Smooth muscle cell of the pulmonary artery (primary cell): Measurements from ENCODE around the gene PROK2. TPM values are rescaled to one million over a fixed set of nuclear protein-coding genes. Genes with fewer than 3 reads are reported as not detected.

ENCODE experiments used
- total RNA-seq: library from RNA; depleted of rRNA; stranded (reverse); fragments of >200 nt; gene quantifications from 2 replicates; pipeline ENCODE4 v1.2.3, GENCODE V29; 2014

The PROK2 gene
- total RNA-seq: not detected in 2 replicates

GRCh38 chr3:71784914-71785531 is at the start of gene PROK2:
PROK2 (minus strand) TSS chr3:71785148; CDS start chr3:71785052, 96 bp downstream.

GRCh38 chr3:71753701-71754609 is 31.0 kb downstream of the PROK2 start, which contains the start of gene GPR27:
GPR27 (plus strand) TSS chr3:71753855; CDS start chr3:71754050, 195 bp downstream.

GRCh38 chr3:71725271-71725991 is 59.5 kb downstream of the PROK2 start, which contains the start of gene EIF4E3:
EIF4E3 (minus strand) TSS chr3:71725402; CDS start chr3:71725367, 35 bp downstream.

Other genes with a start within 250 kb of the PROK2 start
- gene FOXP1, start 201.4 kb downstream of the PROK2 start, total RNA-seq: 64.8 and 76.8 TPM in 2 replicates
- gene EIF4E3, start 59.7 kb downstream of the PROK2 start, total RNA-seq: 0.83 and 2.9 TPM in 2 replicates
- 0.13 and 0.26 TPM in 2 replicates for gene GPR27, start 31.3 kb downstream of the PROK2 start, total RNA-seq